Osteoblast (primary cell): ENCODE data around the gene OLFML2B. TPM values are rescaled to one million over a fixed set of nuclear protein-coding genes. Genes with fewer than 3 reads are reported as not detected.

ENCODE experiments used
- DNase-seq: peaks from one replicate; pipeline ENCODE4 v3.0.0; 2011; ENCODE audit warnings: low spot score, mixed read lengths; ENCODE audit not compliant: insufficient read length; ENCODE audit errors: missing footprints
- H2AFZ ChIP-seq: 2 replicates; pipeline ENCODE4 v1.6.0; 2011; ENCODE audit warnings: mild to moderate bottlenecking, low read length
- H3K27ac ChIP-seq: 2 replicates; pipeline ENCODE4 v1.5.1; 2011; ENCODE audit warnings: mild to moderate bottlenecking, low read depth, low read length, moderate library complexity
- H3K27me3 ChIP-seq: 2 replicates; pipeline ENCODE4 v1.6.0; 2012; ENCODE audit warnings: mild to moderate bottlenecking, control low read depth, inconsistent platforms, low read length, moderate library complexity; ENCODE audit not compliant: insufficient read depth
- H3K36me3 ChIP-seq: 2 replicates; pipeline ENCODE4 v1.5.1; 2011; ENCODE audit warnings: mild to moderate bottlenecking, low read length, control low read depth, moderate library complexity; ENCODE audit not compliant: insufficient read depth
- H3K4me1 ChIP-seq: 2 replicates; pipeline ENCODE4 v1.5.1; 2011; ENCODE audit warnings: mild to moderate bottlenecking, low read length, control low read depth, moderate library complexity; ENCODE audit not compliant: insufficient read depth
- H3K4me2 ChIP-seq: 2 replicates; pipeline ENCODE4 v1.6.0; 2011; ENCODE audit warnings: mild to moderate bottlenecking, low read length; ENCODE audit not compliant: insufficient read depth
- H3K4me3 ChIP-seq: fragments of 200-600 bp; sonication (generic); 3 replicates; pipeline ENCODE4 v1.5.1; 2012; ENCODE audit warnings: mild to moderate bottlenecking, low read length, inconsistent platforms; ENCODE audit not compliant: insufficient read depth
- H3K79me2 ChIP-seq: 2 replicates; pipeline ENCODE4 v1.6.0; 2012; ENCODE audit warnings: mild to moderate bottlenecking, low read length, control low read depth, inconsistent platforms; ENCODE audit not compliant: insufficient read depth
- H3K9me3 ChIP-seq: 2 replicates; pipeline ENCODE4 v1.5.1; 2011; ENCODE audit warnings: low read depth, low read length, control low read depth
- H4K20me1 ChIP-seq: 2 replicates; pipeline ENCODE4 v1.6.0; 2012; ENCODE audit warnings: mild to moderate bottlenecking, low read length, control low read depth; ENCODE audit not compliant: insufficient read depth
- CTCF ChIP-seq: IDR thresholded peaks from 2 replicates; pipeline ENCODE4 v1.5.1; 2011; ENCODE audit warnings: mild to moderate bottlenecking, low read depth, low read length, moderate library complexity; ENCODE audit errors: extremely low read depth
- total RNA-seq: library from RNA; depleted of rRNA; stranded (reverse); fragments of >200 nt; gene quantifications from 2 replicates; pipeline ENCODE4 v1.2.3, GENCODE V29; 2012

The OLFML2B gene
- 49.9 and 58.9 TPM in 2 replicates for total RNA-seq

GRCh38 chr1:162023547-162024501 lies at the start of gene OLFML2B:
OLFML2B (minus strand) TSS chr1:162023869; CDS start chr1:162023430, 439 bp downstream.
- Histone ChIP-seq H3K4me1 (peaks cover 46% of the 10 kb centered on the region), H3K9me3 (peaks cover 2% of the 10 kb centered on the region), H3K4me2 (peak within 1 kb of the TSS; percentile 95), H3K79me2 (no peaks in the 10 kb centered on the region), H3K27me3 (peaks cover 4% of the 10 kb centered on the region), H4K20me1 (no peaks in the 10 kb centered on the region), H3K27ac (peak within 1 kb of the TSS; percentile 72), H2AFZ (peak within 1 kb of the TSS; percentile 93), H3K4me3 (peak within 1 kb of the TSS; percentile 81), H3K36me3 (no peaks in the 10 kb centered on the region)
- DNase-seq, result peak; percentile 93
- TF ChIP-seq CTCF, result peak; percentile 54

DNA sequence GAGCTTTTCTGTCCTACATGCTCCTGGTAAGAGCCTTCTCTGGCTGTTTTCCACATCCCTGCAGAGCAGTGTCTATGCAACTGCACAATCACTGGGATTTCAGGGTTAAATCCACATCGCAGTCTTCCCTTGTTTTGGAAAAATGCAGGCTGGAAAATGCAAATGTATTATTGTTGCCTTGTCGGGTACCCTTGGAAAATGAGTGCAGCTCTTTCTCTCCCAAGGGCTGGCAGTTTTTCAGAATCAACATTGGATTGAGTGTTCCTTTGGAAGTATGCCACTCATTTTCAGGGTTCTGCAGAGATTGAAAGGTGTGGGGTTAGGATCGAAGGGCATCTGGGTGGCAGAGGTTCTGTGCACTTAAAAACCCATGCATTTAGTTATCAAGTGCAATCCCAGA lies 49.1 kb upstream of the OLFML2B start:
- H4K20me1 ChIP-seq, result no peaks in the 10 kb centered on the region
- H3K9me3 ChIP-seq, result no peaks in the 10 kb centered on the region
- no peak for DNase-seq
- peaks cover 59% of the 10 kb centered on the region for H3K27me3 ChIP-seq
- TF ChIP-seq CTCF, result no peak
- no peak overlapping the region for H3K4me3 ChIP-seq
- H3K4me1 ChIP-seq, result peaks cover 3% of the 10 kb centered on the region
- H2AFZ ChIP-seq, result no peak overlapping the region
- H3K27ac ChIP-seq, result no peak overlapping the region
- H3K79me2 ChIP-seq, result no peaks in the 10 kb centered on the region
- H3K36me3 ChIP-seq, result no peaks in the 10 kb centered on the region
- H3K4me2 ChIP-seq, result no peak overlapping the region

- Histone ChIP-seq H3K79me2 (no peaks in the 10 kb centered on the region), H3K4me3 (no peak overlapping the region), H3K36me3 (no peaks in the 10 kb centered on the region), H4K20me1 (no peaks in the 10 kb centered on the region), H3K4me2 (peak overlapping the region; percentile 81), H3K27ac (no peak overlapping the region), H3K27me3 (peaks cover 66% of the 10 kb centered on the region), H3K9me3 (no peaks in the 10 kb centered on the region), H2AFZ (no peak overlapping the region), H3K4me1 (peaks cover 3% of the 10 kb centered on the region)
- no peak for TF ChIP-seq CTCF
- DNase-seq, result no peak
These were observed 47.2 kb upstream of the OLFML2B start for GRCh38 chr1:162070825-162071224.

DNA sequence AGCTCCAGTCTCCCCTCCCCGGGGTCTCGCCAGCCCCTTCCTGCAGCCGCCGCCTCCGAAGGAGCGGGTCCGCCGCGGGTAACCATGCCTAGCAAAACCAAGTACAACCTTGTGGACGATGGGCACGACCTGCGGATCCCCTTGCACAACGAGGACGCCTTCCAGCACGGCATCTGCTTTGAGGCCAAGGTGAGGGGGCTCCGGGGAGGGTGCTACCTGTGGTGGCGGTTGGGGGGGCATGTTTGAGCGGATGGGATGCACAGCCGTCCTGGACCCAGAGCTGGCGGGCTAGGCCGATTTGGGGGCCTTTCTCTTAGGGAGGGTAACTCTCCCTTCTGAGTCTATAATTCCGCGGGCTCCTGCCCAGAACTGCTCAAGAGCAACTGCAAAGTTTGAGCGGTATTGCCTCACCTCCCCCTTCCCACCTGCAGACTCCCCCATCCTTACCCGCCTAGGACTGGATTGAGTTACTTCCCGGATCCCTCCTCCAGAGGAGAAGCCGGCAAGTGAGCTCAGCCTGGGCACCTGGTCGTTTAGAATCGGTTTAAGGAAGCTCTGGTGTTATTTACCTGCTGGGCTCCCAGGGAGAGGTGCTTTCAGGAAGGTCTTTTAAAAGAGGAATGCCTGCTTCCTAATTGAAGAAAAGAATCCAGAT lies 46.6 kb upstream of the OLFML2B start:
- Histone ChIP-seq H2AFZ (peak overlapping the region; percentile 68), H4K20me1 (no peaks in the 10 kb centered on the region), H3K27me3 (peaks cover 66% of the 10 kb centered on the region), H3K4me1 (peaks cover 3% of the 10 kb centered on the region), H3K9me3 (no peaks in the 10 kb centered on the region), H3K27ac (no peak overlapping the region), H3K4me2 (peak overlapping the region; percentile 81), H3K36me3 (no peaks in the 10 kb centered on the region), H3K4me3 (peak overlapping the region; percentile 71), H3K79me2 (no peaks in the 10 kb centered on the region)
- no peak for DNase-seq
- no peak for TF ChIP-seq CTCF
